K562 (cell line): ENCODE data around the gene HMGCL. TPM values are rescaled to one million over a fixed set of nuclear protein-coding genes. Genes with fewer than 3 reads are reported as not detected.

Experiments
- CBX3 ChIP-seq, 2 experiments: IDR thresholded peaks; 1 replicate in 1 of 2; 2 replicates in 1 of 2; pipeline ENCODE4 v1.6.1; 2012; ENCODE audit warnings: inconsistent platforms in 2 of 2, low read length in 2 of 2, borderline replicate concordance in 1 of 2, control low read depth in 1 of 2
- CBX5 ChIP-seq: IDR thresholded peaks from 2 replicates; pipeline ENCODE4 v1.6.1; 2014; ENCODE audit warnings: low read depth, borderline replicate concordance
- GABPB1 ChIP-seq: sonication (generic); formaldehyde crosslinking; IDR thresholded peaks from 2 replicates; pipeline ENCODE4 v1.8.0; 2022; ENCODE audit warnings: mild to moderate bottlenecking, missing genetic modification reagents
- HNRNPH1 ChIP-seq: fragments of 200-400 bp; formaldehyde crosslinking; optimal IDR thresholded peaks from 2 replicates; pipeline ENCODE3; 2017; ENCODE audit warnings: low read depth, mild to moderate bottlenecking, low read length, moderate library complexity
- NELFE ChIP-seq: IDR thresholded peaks from 2 replicates; pipeline ENCODE4 v1.6.1; 2011; ENCODE audit warnings: mild to moderate bottlenecking; ENCODE audit not compliant: insufficient read depth, insufficient read length
- POLR2B ChIP-seq: fragments of 450-650 bp; IDR thresholded peaks from 2 replicates; pipeline ENCODE4 v1.6.1; 2018; ENCODE audit warnings: low read depth; ENCODE audit not compliant: partially characterized antibody
- SMAD4 ChIP-seq: fragments of 250-450 bp; sonication (Bioruptor Pico); conservative IDR thresholded peaks from 2 replicates; pipeline ENCODE4 v1.8.0; 2021; ENCODE audit warnings: inconsistent platforms, mild to moderate bottlenecking, moderate library complexity
- SMARCA4 ChIP-seq: fragments of 450-650 bp; IDR thresholded peaks from 2 replicates; pipeline ENCODE4 v1.6.1; 2016
- SP1 ChIP-seq: sonication (generic); formaldehyde crosslinking; IDR thresholded peaks from 2 replicates; pipeline ENCODE4 v1.8.1; 2022; ENCODE audit warnings: mild to moderate bottlenecking, missing genetic modification reagents
- ZBTB7A ChIP-seq: IDR thresholded peaks from 2 replicates; pipeline ENCODE4 v1.6.1; 2011; ENCODE audit warnings: low read depth, mild to moderate bottlenecking, low read length, moderate library complexity, borderline replicate concordance; ENCODE audit not compliant: control insufficient read depth
- ZC3H11A ChIP-seq: IDR thresholded peaks from 2 replicates; pipeline ENCODE4 v1.6.1; 2012; ENCODE audit warnings: low read depth, low read length, improper control_type of control experiment
- ZFP30 ChIP-seq: fragments of 250-450 bp; sonication (Bioruptor Pico); IDR thresholded peaks from 2 replicates; pipeline ENCODE4 v1.8.0; 2022; ENCODE audit warnings: moderate library complexity, mild to moderate bottlenecking, inconsistent platforms, borderline replicate concordance
- ZNF165 ChIP-seq: fragments of 250-450 bp; sonication (Bioruptor Pico); IDR thresholded peaks from 2 replicates; pipeline ENCODE4 v1.4.0; 2020; ENCODE audit warnings: borderline replicate concordance
- ZNF75A ChIP-seq: fragments of 450-650 bp; formaldehyde crosslinking; IDR thresholded peaks from 2 replicates; pipeline ENCODE4 v1.4.0; 2020; ENCODE audit warnings: mild to moderate bottlenecking
- polyA plus RNA-seq, 8 experiments: library from polyadenylated mRNA; depleted of rRNA in 4 of 8; stranded (reverse) in 5 of 8; unstranded in 3 of 8; fragments of >200 nt; fragmentation: Nextera tagmentation in 2 of 8; fragmentation: Illumina TruSeq in 1 of 8; extraction: Ambion mirVana in 2 of 8; extraction: Trizol in 1 of 8; gene quantifications; 2 replicates each; pipeline versions ENCODE4 v1.2.1 to v1.2.3, GENCODE V29; 2011 to 2014; ENCODE audit warnings: inconsistent platforms in 1 of 8, missing spikeins in 1 of 8
- total RNA-seq, 7 experiments: library from RNA; depleted of rRNA in 6 of 7; stranded (reverse); fragments of >200 nt in 6 of 7; fragmentation: Illumina TruSeq in 2 of 7; extraction: Trizol in 2 of 7; gene quantifications; 2 replicates each; pipeline versions ENCODE4 v1.2.1 to v1.2.3, GENCODE V29; 2011 to 2021; ENCODE audit warnings: low replicate concordance in 1 of 7
- TF ChIP-seq, protein P1 (sequence below): fragments of 250-450 bp; sonication (Bioruptor Pico); IDR thresholded peaks from 2 replicates; pipeline ENCODE4 v1.5.0; 2021; ENCODE audit warnings: mild to moderate bottlenecking, moderate library complexity
- TF ChIP-seq, protein P2 (sequence below): sonication (generic); formaldehyde crosslinking; IDR thresholded peaks from 2 replicates; pipeline ENCODE4 v1.8.0; 2022; ENCODE audit warnings: missing genetic modification reagents, mild to moderate bottlenecking, borderline replicate concordance
- TF ChIP-seq, protein P3 (sequence below): fragments of 250-450 bp; sonication (Bioruptor Pico); IDR thresholded peaks from 2 replicates; pipeline ENCODE4 v1.4.0; 2020; ENCODE audit warnings: mild to moderate bottlenecking
- TF ChIP-seq, protein P4 (sequence below): fragments of 250-450 bp; sonication (Bioruptor Pico); IDR thresholded peaks from 2 replicates; pipeline ENCODE4 v1.8.0; 2022; ENCODE audit warnings: inconsistent platforms, mild to moderate bottlenecking, moderate library complexity, borderline replicate concordance

The HMGCL gene
- total and polyA plus RNA-seq, 9 of the 15 experiments (the other 6 are each of a cell fraction or from before 2014, with no cell fraction given): 18.0 to 82.2 (median 24.2) TPM

DNA sequence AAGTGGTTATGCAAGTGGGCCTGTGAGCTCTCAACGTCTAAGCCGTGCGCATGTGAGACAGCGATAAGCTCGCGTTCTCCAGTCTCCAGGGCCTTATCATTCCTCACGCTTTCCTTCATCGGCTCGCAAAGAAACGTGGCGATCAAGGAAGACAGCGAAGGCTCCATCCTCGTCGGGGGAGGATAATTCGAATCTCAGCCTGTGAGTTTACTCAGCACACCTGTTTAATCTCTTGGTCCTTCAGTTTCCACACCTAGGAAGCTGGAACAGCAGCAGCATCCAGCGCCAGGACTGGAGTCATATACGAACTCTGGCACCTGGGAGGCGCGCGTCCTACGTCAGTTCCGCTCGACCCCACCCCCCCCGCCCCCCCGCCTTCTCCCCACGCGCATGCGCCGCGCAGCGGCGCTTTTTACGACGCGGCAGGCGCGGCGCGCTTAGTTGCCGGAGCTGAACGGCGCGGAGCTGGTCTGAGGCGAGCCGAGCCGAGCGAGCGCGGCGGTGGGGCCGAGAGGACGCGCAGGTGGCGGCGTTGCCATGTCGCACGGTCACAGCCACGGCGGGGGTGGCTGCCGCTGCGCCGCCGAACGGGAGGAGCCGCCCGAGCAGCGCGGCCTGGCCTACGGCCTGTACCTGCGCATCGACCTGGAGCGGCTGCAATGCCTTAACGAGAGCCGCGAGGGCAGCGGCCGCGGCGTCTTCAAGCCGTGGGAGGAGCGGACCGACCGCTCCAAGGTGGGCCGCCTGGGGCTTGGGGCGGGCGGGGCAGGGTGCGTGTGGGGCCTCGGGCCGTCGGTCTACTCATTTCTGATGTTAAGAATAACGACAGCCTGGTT lies 47.0 kb downstream of the HMGCL start, which contains the start of gene PITHD1 (continued):
- TF ChIP-seq, protein P1, sequence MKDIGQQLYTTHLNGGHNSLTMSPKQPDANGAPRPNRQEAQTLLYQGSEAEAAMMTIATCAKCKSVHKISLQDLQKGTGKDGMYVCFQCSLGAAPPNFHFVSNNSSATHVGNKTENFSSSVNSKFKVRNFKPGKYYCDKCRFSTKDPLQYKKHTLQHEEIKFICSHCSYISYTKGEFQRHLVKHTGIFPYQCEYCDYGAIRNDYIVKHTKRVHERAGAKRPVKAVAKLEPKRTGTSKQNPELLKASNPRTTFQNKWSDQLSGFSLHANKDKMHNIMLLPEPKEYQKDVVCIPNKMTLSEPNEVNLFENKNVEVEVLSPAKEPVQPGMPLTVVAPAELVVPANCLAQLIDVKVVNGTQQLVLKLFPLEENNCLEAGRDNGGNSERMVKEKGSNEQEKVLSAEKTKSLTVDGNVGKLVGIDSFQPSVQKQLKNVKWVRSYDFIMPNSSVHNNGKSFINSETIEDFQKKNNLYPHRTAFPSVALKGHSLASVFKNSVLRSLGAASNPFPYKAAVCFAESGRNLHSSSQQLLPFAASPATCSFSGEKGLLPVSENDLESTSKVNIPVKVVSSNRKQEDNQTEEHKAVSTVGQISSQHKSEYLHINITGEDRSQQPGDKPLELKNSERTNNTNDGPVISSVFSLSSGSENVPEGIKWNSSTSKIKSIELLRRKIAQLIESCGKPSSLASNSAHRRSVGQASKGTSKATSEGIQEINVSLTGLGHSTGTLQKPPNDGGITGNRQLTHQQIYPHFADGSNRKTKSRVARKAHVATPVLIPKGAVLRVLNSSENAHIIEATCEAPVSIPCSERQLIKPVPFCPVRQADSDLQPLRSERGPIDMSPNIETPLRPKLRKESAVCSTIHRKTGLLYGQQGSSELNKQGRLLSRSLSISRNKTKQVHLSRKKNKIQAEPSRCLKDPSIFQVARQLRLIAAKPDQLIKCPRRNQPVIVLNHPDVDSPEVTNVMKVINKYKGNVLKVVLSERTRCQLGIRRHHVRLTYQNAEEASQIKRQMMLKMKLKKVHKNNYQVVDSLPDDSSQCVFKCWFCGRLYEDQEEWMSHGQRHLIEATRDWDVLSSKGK (CRISPR knock-in tag): no peak
- TF ChIP-seq ZC3H11A (0 out of 2 replicates have a peak, but pooled peaks have one; percentile 25), CBX5 (no peak), CBX3 (IDR thresholded peaks at IDR 0.05; ENCODE audit: borderline replicate concordance in 1 of 2, low read length in 2 of 2) (peak in 1 of 2 experiments; percentile 91; a peak in 2 of 3 replicates), POLR2B (peak; percentile 94), ZBTB7A (no peak; the same call in 1 of the 2 replicates), ZNF75A (CRISPR knock-in tag) (no peak), NELFE (no peak), SMARCA4 (peak; percentile 95), GABPB1 (peak; percentile 90), ZNF165 (CRISPR knock-in tag) (no peak), SP1 (CRISPR knock-in tag) (peak; percentile 78), HNRNPH1 (no peak), ZFP30 (CRISPR knock-in tag) (no peak), SMAD4 (CRISPR knock-in tag) (peak; percentile 67)
- TF ChIP-seq, protein P2, sequence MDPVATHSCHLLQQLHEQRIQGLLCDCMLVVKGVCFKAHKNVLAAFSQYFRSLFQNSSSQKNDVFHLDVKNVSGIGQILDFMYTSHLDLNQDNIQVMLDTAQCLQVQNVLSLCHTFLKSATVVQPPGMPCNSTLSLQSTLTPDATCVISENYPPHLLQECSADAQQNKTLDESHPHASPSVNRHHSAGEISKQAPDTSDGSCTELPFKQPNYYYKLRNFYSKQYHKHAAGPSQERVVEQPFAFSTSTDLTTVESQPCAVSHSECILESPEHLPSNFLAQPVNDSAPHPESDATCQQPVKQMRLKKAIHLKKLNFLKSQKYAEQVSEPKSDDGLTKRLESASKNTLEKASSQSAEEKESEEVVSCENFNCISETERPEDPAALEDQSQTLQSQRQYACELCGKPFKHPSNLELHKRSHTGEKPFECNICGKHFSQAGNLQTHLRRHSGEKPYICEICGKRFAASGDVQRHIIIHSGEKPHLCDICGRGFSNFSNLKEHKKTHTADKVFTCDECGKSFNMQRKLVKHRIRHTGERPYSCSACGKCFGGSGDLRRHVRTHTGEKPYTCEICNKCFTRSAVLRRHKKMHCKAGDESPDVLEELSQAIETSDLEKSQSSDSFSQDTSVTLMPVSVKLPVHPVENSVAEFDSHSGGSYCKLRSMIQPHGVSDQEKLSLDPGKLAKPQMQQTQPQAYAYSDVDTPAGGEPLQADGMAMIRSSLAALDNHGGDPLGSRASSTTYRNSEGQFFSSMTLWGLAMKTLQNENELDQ (CRISPR knock-in tag): 0 out of 2 replicates have a peak, but pooled peaks have one; percentile 69
- TF ChIP-seq, protein P3, sequence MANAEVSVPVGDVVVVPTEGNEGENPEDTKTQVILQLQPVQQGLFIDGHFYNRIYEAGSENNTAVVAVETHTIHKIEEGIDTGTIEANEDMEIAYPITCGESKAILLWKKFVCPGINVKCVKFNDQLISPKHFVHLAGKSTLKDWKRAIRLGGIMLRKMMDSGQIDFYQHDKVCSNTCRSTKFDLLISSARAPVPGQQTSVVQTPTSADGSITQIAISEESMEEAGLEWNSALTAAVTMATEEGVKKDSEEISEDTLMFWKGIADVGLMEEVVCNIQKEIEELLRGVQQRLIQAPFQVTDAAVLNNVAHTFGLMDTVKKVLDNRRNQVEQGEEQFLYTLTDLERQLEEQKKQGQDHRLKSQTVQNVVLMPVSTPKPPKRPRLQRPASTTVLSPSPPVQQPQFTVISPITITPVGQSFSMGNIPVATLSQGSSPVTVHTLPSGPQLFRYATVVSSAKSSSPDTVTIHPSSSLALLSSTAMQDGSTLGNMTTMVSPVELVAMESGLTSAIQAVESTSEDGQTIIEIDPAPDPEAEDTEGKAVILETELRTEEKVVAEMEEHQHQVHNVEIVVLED: no peak; the same call in none of the 2 replicates
- TF ChIP-seq, protein P4, sequence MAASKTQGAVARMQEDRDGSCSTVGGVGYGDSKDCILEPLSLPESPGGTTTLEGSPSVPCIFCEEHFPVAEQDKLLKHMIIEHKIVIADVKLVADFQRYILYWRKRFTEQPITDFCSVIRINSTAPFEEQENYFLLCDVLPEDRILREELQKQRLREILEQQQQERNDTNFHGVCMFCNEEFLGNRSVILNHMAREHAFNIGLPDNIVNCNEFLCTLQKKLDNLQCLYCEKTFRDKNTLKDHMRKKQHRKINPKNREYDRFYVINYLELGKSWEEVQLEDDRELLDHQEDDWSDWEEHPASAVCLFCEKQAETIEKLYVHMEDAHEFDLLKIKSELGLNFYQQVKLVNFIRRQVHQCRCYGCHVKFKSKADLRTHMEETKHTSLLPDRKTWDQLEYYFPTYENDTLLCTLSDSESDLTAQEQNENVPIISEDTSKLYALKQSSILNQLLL: no peak
